GM12872 (cell line): ENCODE data around the gene CATSPERD.

Source experiments
- TF ChIP-seq, protein P1 (sequence below): IDR thresholded peaks from 3 replicates; pipeline ENCODE4 v1.5.1; 2011; ENCODE audit warnings: low read depth, mild to moderate bottlenecking, low read length, moderate library complexity; ENCODE audit not compliant: insufficient read depth

CATSPERD gene

DNA sequence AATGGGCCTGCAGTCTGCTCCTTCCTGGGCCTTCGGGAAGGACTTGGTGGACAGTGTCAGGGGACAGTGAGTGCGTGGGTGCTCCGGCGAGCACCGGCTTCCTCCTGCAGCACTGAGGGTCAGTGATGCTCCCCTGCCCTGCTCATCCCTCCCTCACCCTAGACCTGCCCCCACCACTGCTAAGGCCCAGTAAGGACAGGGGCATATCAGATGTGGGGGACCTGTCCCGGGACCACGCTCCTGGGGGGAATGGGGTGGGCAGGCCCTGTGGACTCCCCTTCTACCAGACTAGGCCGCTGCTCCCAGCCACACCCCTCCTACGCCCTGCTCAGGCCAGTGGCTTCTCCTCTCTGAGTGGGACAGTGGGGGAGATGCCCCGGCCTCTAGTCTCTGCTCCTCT, 43.3 kb upstream of the CATSPERD start:
- TF ChIP-seq, protein P1, sequence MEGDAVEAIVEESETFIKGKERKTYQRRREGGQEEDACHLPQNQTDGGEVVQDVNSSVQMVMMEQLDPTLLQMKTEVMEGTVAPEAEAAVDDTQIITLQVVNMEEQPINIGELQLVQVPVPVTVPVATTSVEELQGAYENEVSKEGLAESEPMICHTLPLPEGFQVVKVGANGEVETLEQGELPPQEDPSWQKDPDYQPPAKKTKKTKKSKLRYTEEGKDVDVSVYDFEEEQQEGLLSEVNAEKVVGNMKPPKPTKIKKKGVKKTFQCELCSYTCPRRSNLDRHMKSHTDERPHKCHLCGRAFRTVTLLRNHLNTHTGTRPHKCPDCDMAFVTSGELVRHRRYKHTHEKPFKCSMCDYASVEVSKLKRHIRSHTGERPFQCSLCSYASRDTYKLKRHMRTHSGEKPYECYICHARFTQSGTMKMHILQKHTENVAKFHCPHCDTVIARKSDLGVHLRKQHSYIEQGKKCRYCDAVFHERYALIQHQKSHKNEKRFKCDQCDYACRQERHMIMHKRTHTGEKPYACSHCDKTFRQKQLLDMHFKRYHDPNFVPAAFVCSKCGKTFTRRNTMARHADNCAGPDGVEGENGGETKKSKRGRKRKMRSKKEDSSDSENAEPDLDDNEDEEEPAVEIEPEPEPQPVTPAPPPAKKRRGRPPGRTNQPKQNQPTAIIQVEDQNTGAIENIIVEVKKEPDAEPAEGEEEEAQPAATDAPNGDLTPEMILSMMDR: no peak

GRCh38 chr19:5677580-5677979, 42.9 kb upstream of the CATSPERD start:
- TF ChIP-seq, protein P1: no peak

DNA sequence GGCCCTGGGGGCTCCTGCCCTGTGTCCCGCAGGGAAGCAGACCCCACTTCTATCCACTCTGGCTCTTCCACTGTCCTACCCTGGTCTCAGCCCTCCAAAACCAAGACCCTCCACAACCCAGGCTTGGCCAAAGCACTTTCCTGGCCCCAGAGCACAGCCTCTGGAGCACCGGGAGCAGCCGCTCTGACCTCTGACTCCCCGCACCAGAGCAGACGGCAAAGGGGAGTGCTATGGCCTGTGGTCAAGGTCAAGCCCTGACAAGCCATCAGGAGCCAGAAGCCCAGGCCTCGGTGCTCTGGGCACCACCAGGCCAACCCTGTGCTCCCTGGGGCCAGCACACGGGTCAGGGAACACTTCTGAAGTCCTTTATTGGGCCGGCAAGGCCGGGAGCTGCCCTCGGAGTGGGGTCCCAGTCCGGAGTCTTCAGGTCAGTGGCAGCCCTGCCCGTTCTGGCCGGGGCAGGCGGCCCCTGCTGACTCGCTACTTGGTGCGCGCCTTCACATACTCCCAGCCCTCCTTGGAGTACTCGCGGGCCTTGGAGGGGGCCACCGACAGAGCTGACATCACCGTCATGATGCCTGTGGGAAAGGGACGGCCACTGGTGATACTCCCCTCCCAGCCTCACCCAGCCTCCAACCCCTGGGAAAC, 42.2 kb upstream of the CATSPERD start:
- TF ChIP-seq, protein P1: no peak

DNA sequence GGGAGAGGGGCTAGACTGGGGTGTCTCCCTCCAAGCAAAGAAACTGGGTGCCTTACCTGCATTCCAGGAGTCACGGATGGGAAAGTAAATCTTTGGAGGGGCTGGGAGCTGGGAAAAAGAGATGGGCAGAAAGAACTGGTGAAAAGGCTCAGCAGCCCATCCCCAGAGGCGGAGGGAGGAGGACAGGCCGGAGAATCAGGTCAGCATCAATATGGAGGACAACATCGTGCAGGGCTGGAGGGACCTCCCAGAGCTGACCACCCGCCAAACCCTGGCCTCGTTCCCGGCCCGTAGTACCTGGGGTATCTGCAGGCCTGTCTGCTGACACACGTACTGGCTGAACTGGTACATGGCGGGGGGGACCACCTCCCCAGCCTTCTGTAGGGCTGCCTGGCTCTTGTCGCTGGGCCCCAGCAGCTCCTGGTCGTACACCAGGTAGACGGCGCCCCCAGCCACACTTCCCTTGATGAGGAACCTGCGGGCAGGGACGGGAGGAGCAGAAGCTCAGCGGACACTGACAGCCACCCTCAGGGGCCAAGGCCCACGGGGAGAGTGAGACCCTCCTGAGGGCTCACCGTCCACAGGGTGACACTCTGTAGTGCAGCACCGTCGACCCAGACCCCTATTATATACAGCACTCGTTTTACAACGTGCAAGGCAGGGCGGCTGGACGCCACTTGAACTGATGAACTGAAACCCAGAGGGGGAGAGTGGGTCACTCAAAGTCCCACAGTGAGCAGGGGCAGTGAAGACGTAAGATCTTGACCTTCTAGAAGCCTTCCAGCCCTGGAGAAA, 41.0 kb upstream of the CATSPERD start:
- TF ChIP-seq, protein P1: no peak

DNA sequence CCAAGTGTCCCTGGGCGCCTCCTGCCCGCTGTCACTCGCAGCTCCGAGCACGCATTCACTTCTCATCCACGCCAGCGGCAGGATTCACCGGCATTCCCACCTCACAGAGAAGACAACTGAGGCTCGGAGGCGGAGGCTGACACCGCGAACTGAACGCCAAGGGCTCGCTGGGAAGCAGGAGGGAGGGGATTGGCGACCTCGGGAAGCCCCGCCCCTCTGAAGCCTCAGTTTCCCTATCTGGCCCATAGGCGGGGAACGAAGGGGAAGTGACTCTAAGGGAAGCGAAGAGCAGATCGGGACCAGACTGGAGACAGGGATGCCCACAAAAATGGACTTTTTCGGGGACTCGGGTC, 40.4 kb upstream of the CATSPERD start:
- TF ChIP-seq, protein P1: no peak

DNA sequence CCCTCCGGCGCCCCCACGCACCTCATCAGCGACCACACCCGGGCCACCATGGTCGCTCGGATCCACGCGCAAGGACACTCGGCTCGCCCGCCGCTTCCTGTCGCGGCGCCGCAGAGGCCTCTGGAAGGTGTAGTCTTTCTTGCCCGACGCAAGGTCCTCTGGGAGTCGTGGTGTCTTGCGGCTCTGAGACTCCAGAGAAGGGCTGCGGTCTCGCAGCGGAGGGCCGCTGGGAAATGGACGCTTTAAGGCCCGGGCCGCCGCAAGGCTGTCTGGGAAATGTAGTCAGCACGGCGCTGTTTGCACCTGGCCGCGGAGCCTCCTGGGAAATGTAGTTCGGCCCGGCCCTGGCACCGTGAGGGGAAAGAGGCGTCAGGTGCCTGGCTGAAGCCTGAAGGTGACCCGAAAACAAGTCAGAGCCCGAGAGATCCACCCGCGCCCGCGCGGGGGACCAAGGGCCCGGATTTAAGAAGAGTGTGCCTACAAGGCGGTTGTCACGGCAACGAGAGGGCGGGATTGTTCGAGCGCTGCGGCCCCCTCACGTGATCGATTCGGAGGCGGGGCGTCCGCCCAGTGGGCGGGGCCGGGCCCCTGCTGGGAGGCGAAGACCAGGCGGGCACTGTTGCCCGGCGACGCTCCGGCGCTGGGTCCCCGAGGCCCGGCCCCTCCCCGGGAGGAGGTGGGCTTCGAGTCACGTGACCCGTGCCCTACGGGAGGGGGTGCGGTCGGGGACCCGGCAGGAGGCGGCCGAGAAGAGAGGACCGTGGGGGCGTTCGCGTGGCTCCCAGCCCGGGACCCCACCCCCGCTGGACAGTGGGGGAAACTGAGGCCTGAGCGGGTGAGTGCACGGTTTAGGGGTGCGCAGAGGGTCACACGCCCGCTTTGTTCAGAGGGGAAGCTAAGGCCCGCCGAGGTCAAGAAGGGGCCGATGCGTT, 39.7 kb upstream of the CATSPERD start, which contains the start of the genes HSD11B1L and MICOS13:
HSD11B1L (plus strand) TSS at position 591 of the 932 bp plus-strand sequence. CDS start 3,806 bp downstream, outside the sequence.
MICOS13 (minus strand) TSS at position 80 of the 932 bp plus-strand sequence; CDS start at position 50, 30 bp downstream.
- TF ChIP-seq, protein P1: no peak
